Astrocyte (in vitro differentiated cells and primary cell): ENCODE measurements around the gene COL18A1. TPM values are rescaled to one million over a fixed set of nuclear protein-coding genes. Genes with fewer than 3 reads are reported as not detected.

Experiments
- DNase-seq: peaks from one replicate; pipeline ENCODE4 v3.0.0-alpha.2; 2010; ENCODE audit warnings: low read depth
- FAIRE-seq: peaks from 2 replicates; lab custom pipeline; 2011; peaks lifted over from hg19 to GRCh38; lab: Jason Lieb, UNC
- H2AFZ ChIP-seq: 2 replicates; pipeline ENCODE4 v1.6.0; 2012; ENCODE audit warnings: low read depth, low read length, inconsistent platforms
- H3K27ac ChIP-seq: 2 replicates; pipeline ENCODE4 v1.5.1; 2011; ENCODE audit warnings: low read depth, low read length, inconsistent platforms
- H3K27me3 ChIP-seq: 2 replicates; pipeline ENCODE4 v1.6.0; 2011; ENCODE audit warnings: low read length, inconsistent platforms; ENCODE audit not compliant: insufficient read depth
- H3K36me3 ChIP-seq: 2 replicates; pipeline ENCODE4 v1.5.1; 2011; ENCODE audit warnings: low read length, inconsistent platforms; ENCODE audit not compliant: insufficient read depth
- H3K4me1 ChIP-seq: 2 replicates; pipeline ENCODE4 v1.5.1; 2011; ENCODE audit warnings: low read length, inconsistent platforms; ENCODE audit not compliant: insufficient read depth
- H3K4me2 ChIP-seq: 2 replicates; pipeline ENCODE4 v1.6.0; 2012; ENCODE audit warnings: low read length, inconsistent platforms
- H3K4me3 ChIP-seq: 2 replicates; pipeline ENCODE4 v1.5.1; 2011; ENCODE audit warnings: low read depth, mild to moderate bottlenecking, low read length, inconsistent platforms; ENCODE audit not compliant: insufficient read depth
- H3K79me2 ChIP-seq: 2 replicates; pipeline ENCODE4 v1.6.0; 2012; ENCODE audit warnings: mild to moderate bottlenecking, low read length, inconsistent platforms; ENCODE audit not compliant: insufficient read depth
- H3K9ac ChIP-seq: 2 replicates; pipeline ENCODE4 v1.6.0; 2012; ENCODE audit warnings: mild to moderate bottlenecking, low read length, inconsistent platforms
- H3K9me3 ChIP-seq: 2 replicates; pipeline ENCODE4 v1.5.1; 2012; ENCODE audit warnings: low read depth, mild to moderate bottlenecking, low read length, inconsistent platforms; ENCODE audit not compliant: insufficient read depth
- H4K20me1 ChIP-seq: 2 replicates; pipeline ENCODE4 v1.6.0; 2012; ENCODE audit warnings: low read length, inconsistent platforms; ENCODE audit not compliant: insufficient read depth
- H3K27ac Mint-ChIP-seq: one replicate; pipeline ENCODE4 v1.8.0; 2021; ENCODE audit warnings: mild to moderate bottlenecking, mixed read lengths; ENCODE audit not compliant: unreplicated experiment
- H3K27me3 Mint-ChIP-seq: one replicate; pipeline ENCODE4 v1.8.0; 2021; ENCODE audit warnings: low read depth, mixed read lengths; ENCODE audit not compliant: unreplicated experiment
- H3K36me3 Mint-ChIP-seq: one replicate; pipeline ENCODE4 v1.8.0; 2021; ENCODE audit warnings: low read depth, mixed read lengths; ENCODE audit not compliant: unreplicated experiment
- H3K4me1 Mint-ChIP-seq: one replicate; pipeline ENCODE4 v1.8.0; 2021; ENCODE audit warnings: low read depth, mixed read lengths; ENCODE audit not compliant: unreplicated experiment
- H3K4me3 Mint-ChIP-seq: one replicate; pipeline ENCODE4 v1.8.0; 2021; ENCODE audit warnings: mild to moderate bottlenecking, moderate library complexity, mixed read lengths; ENCODE audit not compliant: unreplicated experiment
- H3K9me3 Mint-ChIP-seq: one replicate; pipeline ENCODE4 v1.8.0; 2021; ENCODE audit warnings: mild to moderate bottlenecking, mixed read lengths; ENCODE audit not compliant: unreplicated experiment
- CTCF ChIP-seq: IDR thresholded peaks from 2 replicates; pipeline ENCODE4 v1.5.1; 2011; ENCODE audit warnings: low read depth, mild to moderate bottlenecking, inconsistent platforms, low read length, moderate library complexity; ENCODE audit not compliant: insufficient read depth
- EZH2 ChIP-seq: IDR thresholded peaks from 2 replicates; pipeline ENCODE4 v1.6.1; 2012; ENCODE audit warnings: mild to moderate bottlenecking, low read length, inconsistent platforms; ENCODE audit not compliant: insufficient read depth
- total RNA-seq: library from RNA; stranded (reverse); gene quantifications from 2 replicates; pipeline ENCODE4 v1.2.1, GENCODE V29; 2021

The COL18A1 gene
- total RNA-seq, 1 donor from 2014 or later = 616 TPM

DNA sequence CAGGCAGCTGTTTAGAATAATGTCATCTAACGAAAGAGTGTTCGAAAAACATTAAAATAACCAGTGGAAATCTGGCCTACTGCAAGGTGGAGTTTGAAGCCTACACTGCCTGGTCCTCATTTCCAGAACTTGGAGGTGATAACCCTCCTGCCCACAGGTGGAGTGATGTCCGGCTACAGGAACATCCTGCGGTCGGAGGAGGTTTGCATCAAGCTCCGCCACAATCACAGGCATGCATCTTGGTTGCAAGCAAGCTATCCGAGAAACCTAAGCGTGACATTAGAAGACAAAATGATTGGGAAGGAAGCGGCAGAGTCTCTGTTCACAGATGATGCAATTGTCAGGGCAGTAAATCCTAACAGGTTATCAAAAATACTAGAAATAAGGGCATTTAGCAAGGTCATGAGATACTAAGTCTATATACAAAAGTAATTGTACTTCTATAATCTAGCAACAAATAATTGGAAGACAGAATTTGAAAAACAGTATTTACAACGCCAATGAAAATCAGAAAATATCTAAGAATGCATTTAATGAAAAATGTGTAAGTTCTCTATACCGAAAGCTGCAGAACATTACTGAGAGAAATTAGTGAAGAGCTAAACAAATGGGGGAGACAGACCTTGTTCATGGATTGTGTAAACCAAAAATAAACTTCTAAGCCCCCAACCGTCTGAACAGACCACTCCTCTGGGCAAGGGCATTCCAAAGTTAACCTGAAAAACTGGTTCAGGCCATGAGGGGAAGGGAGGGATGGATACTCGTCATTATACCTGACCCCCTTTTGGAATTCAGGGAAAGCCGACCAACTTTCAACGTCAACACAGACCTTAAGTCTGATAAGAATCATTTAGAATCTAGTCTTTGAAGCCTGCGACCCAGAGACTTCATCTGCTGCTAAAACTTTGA, 141.9 kb downstream of the COL18A1 start:
- Histone ChIP-seq H3K4me2 (no peak overlapping the region), H2AFZ (no peak overlapping the region), H3K4me3 (no peak overlapping the region), H3K27me3 (no peaks in the 10 kb centered on the region), H3K79me2 (no peaks in the 10 kb centered on the region), H3K9ac (no peak overlapping the region), H4K20me1 (no peaks in the 10 kb centered on the region), H3K4me1 (peaks cover 9% of the 10 kb centered on the region), H3K36me3 (no peaks in the 10 kb centered on the region), H3K9me3 (no peaks in the 10 kb centered on the region), H3K27ac (no peak overlapping the region)
- Mint-ChIP-seq H3K27me3 (peaks cover 13% of the 10 kb centered on the region), H3K36me3 (no peaks in the 10 kb centered on the region), H3K4me3 (no peak overlapping the region), H3K27ac (no peak overlapping the region), H3K9me3 (no peaks in the 10 kb centered on the region), H3K4me1 (peaks cover 8% of the 10 kb centered on the region)
- FAIRE-seq (no peak), DNase-seq (no peak)
- TF ChIP-seq EZH2 (no peak), CTCF (no peak)

DNA sequence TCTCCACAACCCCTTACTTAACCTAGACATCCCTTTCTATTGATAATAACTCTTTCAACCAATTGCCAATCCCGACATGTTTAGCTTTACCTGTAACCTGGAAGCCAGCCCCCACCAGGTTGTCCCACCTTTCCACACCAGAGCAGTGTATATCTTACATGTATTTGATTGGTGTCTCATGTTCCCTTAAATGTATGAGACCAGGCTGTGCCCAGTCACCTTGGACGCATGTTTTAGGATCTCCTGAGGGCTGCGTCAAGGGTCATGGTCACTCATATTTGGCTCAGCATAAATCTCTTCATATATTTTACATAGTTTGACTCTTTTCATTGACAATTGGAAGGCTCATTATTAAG, 142.6 kb downstream of the COL18A1 start:
- no peak overlapping the region for H3K27ac ChIP-seq
- Mint-ChIP-seq H3K9me3 (no peaks in the 10 kb centered on the region), H3K27me3 (peaks cover 14% of the 10 kb centered on the region), H3K36me3 (no peaks in the 10 kb centered on the region), H3K27ac (no peak overlapping the region), H3K4me3 (no peak overlapping the region), H3K4me1 (peaks cover 8% of the 10 kb centered on the region)
- no peak overlapping the region for H3K4me3 ChIP-seq
- TF ChIP-seq EZH2 (no peak), CTCF (no peak)
- DNase-seq (no peak), FAIRE-seq (no peak)
- no peak overlapping the region for H2AFZ ChIP-seq
- no peaks in the 10 kb centered on the region for H3K36me3 ChIP-seq
- no peak overlapping the region for H3K9ac ChIP-seq
- H3K9me3 ChIP-seq = no peaks in the 10 kb centered on the region
- H3K4me2 ChIP-seq = no peak overlapping the region
- peaks cover 9% of the 10 kb centered on the region for H3K4me1 ChIP-seq
- no peaks in the 10 kb centered on the region for H3K79me2 ChIP-seq
- no peaks in the 10 kb centered on the region for H3K27me3 ChIP-seq
- no peaks in the 10 kb centered on the region for H4K20me1 ChIP-seq
